KG1 (cell line): ENCODE results near the gene GLIS1.

Experiments used
- DNase-seq: peaks from one replicate; lab custom pipeline; 2025; lab: John Stamatoyannopoulos, UW

Gene GLIS1

GRCh38 chr1:53508991-53509666 lies 229.8 kb downstream of the GLIS1 start:
- DNase-seq, result no peak

GRCh38 chr1:53508056-53508990 lies 230.6 kb downstream of the GLIS1 start:
- no peak for DNase-seq

- DNase-seq, result no peak
Measured at GRCh38 chr1:53507116-53507820, 231.7 kb downstream of the GLIS1 start.

GRCh38 chr1:53506355-53507050 lies 232.5 kb downstream of the GLIS1 start:
- no peak for DNase-seq

- no peak for DNase-seq
Measured at GRCh38 chr1:53505891-53506290, 233.1 kb downstream of the GLIS1 start.

GRCh38 chr1:53505401-53505800 lies 233.6 kb downstream of the GLIS1 start:
- no peak for DNase-seq

GRCh38 chr1:53504901-53505300 lies 234.1 kb downstream of the GLIS1 start:
- DNase-seq, result no peak

- DNase-seq, result no peak
Measured at GRCh38 chr1:53503433-53504217, 235.3 kb downstream of the GLIS1 start.

- DNase-seq, result no peak
Measured at GRCh38 chr1:53502641-53503432, 236.1 kb downstream of the GLIS1 start.

GRCh38 chr1:53501065-53502005 lies 237.6 kb downstream of the GLIS1 start:
- DNase-seq, result no peak

GRCh38 chr1:53500204-53501064 lies 238.5 kb downstream of the GLIS1 start:
- DNase-seq, result no peak

GRCh38 chr1:53499257-53500203 lies 239.4 kb downstream of the GLIS1 start:
- no peak for DNase-seq

- no peak for DNase-seq
Measured at GRCh38 chr1:53498555-53499131, 240.3 kb downstream of the GLIS1 start.

- DNase-seq, result no peak
Measured at GRCh38 chr1:53495633-53496345, 243.2 kb downstream of the GLIS1 start.

GRCh38 chr1:53490351-53490750 lies 248.6 kb downstream of the GLIS1 start:
- DNase-seq, result no peak

GRCh38 chr1:53486395-53487026 lies 252.5 kb downstream of the GLIS1 start:
- DNase-seq, result no peak
